GM18868 (cell line): ENCODE measurements around the gene ZNF496.
"Not testable (repeated sequence)": the region's sequence is repeated elsewhere in the genome, so short reads cannot be mapped to it uniquely, and the experiment has no call there.

Source experiments
- ATAC-seq: cut with Tn5 transposase; IDR thresholded peaks from one replicate; pipeline ENCODE4 v1.9.1; 2021; ENCODE audit warnings: mild to moderate bottlenecking, moderate library complexity; ENCODE audit not compliant: unreplicated experiment

The ZNF496 gene

DNA sequence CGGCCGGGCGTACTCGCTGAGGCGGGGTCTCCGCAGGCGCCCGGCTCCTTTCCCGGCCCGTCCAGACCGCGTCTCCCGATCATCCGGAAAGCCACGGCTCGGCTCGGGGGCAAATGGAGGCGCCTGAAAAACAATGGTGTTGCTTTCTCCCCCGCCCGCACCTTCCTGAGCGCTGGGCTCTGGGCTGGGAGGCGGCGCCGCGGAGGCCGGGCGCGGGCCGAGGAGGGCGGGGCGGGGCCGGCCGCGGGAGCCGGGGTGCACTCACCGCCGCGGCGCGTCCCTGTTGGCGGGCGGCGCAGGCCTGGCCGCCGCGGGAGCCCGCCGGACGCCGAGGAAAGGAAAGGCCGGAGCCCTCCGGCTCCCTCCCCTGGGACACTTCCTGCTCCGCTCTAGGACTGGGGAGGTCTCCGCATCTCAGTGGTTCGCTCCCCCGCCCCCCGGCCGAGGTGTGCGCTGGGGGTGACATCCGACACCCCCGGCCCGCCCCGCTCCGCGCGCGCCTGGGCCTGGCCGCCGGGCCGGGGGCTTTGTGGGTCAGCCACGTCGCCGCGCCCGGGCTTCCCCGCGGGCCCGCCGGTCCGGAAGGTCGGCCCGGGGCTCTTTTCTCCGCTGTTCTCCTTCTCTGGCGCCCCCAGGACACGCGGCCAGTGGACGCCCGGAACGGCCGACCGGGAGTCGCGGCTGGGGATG lies at the start of gene ZNF496:
ZNF496 (minus strand) TSS at position 343 of the 690 bp plus-strand sequence. CDS start 2,289 bp downstream, outside the sequence.
- peak; percentile 61 for ATAC-seq

DNA sequence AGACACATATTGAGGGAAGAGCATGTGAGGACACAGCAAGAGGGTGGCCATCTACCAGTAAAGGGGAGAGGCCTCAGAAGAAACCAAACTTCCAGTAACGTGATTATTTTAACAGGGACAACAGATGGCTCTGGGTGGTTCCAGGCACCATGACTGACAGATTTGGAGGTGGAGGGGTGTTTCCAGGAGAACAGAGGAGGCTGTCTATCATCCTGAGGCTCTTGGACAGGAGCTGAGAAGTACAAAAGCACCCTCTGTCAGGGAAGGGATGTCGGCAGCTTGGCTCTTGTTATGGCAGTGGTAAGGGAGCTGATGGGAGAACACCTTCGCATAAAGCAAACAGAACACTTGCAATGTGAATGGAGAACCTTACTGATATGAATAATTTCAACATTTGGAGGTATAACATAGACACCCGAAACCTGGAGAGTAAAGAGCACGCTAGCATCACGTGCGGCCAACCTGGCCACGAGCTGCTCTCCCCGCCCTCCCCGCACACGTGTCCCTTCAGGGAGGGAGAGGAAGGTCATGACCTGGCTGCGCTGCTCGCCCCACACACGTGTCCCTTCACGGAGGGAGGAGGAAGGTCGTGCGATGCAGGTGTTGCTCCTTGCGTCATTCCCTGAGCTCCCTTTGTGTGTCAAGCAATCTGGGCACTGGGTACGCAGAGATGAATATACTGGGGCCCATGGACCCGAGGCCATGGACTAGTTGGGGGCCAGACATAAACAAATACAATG lies 46.8 kb upstream of the ZNF496 start:
- ATAC-seq = no peak

DNA sequence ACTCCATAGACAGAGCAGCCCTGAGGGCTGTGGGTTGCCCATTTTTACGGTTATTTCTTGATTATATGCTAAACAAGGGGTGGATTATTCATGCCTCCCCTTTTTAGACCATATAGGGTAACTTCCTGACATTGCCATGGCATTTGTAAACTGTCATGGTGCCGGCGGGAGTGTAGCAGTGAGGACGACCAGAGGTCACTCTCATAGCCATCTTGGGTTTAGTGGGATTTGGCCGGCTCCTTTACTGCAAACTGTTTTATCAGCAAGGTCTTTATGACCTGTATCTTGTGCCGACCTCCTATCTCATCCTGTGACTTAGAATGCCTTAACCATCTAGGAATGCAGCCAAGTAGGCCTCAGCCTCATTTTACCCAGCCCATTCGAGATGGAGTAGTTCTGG lies 46.0 kb upstream of the ZNF496 start:
- not testable (repeated sequence) for ATAC-seq

DNA sequence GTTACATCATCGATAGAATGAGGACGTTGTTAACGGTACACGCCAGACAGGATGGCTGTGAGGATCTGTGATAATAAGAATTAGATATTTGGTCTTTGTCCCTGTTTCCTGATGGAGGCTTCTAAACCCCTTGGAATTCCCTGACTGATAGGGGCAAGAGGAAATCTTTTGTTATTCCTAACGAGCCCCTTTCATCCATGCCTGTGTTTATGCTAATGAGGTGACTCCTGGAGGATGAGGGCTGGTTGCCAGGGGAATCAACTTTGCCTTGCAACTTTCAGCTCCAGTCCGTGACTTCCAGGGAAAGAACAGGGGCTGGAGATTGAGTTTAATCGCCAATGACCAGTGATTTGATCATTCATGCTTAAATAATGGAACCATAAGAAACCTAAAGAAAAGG lies 45.0 kb upstream of the ZNF496 start:
- ATAC-seq = no peak

DNA sequence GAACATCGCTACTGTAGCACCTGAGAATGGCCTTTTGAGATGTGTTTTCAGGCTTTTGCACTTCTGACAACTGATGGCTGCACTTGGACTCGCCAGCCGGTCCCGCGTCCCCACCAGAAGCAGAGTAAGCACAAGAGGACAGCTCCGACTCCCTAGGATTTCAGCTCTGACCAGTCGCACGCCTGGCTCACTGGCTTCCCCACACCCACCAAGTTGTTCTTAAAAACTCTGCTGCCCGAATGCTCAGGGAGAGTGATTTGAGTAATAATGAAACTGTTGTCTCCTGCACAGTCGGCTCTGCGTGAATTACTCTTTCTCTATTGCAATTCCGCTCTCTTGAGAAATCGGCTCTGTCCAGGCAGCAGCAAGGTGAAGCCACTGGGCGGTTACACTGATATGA lies 44.1 kb upstream of the ZNF496 start:
- no peak for ATAC-seq

DNA sequence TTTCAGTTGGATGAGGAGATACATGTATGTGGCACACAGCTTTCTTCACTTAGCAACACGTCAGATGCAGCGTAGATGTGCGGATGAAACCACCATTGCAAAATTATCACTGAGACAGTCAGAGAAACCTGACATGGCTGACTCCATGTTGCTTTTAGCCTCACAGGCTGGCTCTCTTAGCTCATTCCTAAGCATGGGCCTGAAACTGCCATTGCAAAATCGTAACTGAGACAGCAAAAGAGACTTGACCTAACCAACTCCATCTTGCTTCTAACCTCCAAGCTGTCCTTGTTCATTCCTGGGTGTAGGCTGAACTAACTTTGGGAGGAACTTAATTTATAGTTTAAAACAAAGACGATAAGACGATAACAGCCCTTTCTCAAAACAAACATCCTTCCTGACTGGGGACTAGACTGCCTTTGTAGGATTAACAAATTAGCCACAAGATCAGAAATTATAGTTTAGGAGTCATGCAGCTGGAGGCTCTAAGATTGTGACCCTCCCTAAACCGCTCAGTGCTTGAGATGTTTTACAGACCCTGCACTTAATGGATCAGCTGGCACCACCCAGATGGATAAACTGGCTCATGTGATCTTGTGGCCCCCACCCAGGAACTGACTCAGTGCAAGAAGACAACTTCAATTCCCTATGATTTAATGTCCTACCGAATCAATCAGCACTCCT lies 43.1 kb upstream of the ZNF496 start:
- ATAC-seq = not testable (repeated sequence)

DNA sequence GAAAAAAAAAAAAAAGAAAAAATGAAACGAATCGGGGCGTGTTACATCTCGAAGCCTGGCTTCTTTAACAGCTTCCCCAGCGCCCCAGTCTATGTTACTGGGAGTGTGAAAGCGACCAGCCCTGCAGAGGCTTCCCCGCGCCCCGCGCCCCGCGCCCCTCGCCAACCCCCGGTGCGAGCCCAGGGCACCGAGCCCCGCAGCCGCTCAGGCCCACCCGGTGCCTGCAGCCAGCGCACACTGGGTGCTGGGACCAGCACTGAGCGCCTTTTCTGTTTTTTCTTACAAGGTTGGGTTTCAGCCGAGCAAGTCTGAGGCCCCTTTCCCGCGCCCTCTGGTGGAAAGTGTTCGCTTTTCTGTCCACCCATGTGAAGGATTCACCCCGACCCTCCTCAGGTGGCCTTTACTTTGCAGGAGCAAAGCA lies 42.1 kb upstream of the ZNF496 start:
- ATAC-seq = peak; percentile 74

DNA sequence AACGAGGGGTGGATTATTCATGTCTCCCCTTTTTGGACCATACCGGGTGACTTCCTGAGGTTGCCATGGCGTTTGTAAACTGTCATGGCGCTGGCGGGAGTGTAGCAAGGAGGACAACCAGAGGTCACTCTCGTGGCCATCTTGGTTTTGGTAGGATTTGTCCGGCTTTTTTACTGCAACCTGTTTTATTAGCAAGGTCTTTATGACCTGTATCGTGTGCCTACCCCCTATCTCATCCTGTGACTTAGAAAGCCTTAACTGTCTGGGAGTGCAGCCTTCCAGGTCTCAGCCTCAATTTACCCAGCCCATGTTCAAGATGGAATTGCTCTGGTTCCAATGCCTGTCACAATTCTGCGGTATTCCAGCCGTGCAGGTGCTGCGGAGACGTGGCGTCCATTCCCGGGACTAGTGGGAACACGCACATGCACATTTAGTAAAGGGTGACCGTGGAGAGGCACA lies 40.2 kb upstream of the ZNF496 start:
- no peak for ATAC-seq

DNA sequence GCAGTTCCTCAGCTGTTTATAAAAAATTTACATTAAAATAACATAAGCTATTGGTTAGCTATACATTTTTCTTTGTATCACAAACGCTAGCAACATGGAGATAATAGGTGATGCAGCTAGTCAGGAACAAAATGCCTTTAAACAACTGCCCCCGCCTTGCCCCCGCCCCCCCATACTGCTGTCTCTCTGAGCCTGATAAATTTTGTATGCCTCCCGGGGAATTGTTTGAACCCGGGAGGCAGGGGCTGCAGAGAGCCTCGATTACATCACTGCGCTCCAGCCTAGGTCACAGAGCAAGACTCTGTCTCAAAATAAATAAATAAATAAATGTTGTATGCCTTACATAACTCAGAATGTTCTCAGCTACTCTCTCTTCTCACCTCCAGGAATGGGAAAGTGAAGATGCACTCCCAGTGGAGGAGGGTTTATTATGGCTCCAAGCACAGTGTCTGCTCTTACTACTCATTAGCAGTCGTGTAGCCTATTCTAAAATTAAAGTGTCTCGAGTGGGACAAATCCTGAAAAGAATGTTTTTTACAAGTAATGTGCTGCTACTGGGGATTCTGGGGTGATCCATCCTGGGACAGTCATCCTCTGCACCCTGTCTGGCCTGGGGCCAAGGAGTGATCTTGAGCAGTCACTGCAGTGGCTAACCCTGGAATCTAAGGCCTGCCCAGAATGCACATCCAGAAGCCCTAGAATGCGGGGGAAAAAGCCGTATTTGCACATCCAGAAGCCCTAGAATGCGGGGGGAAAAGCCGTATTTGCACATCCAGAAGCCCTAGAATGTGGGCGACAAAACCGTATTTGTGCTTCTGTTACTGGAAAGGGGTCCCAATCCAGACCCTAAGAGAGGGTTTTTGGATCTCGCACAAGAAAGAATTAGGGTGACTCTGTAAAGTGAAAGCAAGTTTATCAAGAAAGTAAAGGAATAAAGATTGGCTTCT lies 39.4 kb upstream of the ZNF496 start:
- no peak for ATAC-seq

DNA sequence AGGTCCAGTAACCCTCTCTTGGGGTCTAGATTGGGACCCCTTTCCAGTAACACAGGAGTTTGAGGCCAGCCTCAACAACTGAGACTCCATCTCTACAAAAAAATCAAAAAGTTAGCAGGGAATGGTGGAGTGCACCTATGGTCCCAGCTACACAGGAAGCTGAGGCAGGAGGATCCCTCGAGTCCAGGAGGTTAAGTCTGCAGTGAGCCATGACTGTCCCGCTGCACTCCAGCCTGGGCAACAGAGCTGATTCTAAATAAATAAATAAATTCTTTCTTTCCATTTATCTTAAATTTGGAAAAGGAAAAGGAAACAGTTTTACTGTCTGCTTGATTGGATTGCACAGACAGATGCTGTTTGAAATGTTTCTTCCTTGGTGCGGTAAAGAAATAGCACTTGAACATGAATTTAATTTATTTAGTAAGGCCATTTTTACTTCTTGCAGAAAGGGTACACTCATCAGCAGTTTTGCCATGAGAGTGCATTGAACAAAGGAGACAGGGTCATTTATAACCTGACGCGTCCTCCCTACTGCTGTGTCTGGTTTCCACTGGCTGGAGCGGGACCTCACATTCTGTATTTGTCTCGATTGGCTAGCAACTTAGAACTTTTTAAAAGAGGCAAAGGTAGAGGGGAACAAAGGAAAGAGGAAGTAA lies 37.0 kb upstream of the ZNF496 start:
- no peak for ATAC-seq

DNA sequence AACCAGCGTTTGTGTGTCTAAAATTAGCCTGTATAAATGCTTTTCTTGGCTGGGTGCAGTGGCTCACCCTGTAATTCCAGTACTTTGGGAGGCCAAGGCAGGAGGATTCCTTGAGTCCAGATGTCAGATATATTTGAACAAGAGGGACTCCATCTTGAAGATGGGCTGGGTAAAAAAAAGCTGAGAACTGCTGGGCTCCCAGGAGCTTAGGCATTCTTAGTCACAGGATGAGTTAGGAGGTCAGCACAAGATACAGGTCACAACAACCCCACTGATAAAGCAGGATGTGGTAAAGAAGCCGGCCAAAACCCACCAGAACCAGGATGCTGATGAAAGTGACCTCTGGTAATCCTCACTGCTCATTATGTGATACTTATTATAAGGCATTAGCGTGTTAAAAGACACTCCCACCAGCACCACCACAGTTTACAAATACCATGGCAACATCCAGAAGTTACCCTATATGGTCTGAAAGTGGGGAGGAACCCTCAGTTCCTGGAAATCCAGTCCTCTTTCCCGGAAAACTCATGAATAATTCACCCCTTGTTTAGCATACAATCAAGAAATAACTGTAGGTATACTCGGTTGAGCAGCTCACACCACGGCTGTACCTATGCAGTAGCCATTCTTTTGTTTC lies 36.2 kb upstream of the ZNF496 start:
- no peak for ATAC-seq

DNA sequence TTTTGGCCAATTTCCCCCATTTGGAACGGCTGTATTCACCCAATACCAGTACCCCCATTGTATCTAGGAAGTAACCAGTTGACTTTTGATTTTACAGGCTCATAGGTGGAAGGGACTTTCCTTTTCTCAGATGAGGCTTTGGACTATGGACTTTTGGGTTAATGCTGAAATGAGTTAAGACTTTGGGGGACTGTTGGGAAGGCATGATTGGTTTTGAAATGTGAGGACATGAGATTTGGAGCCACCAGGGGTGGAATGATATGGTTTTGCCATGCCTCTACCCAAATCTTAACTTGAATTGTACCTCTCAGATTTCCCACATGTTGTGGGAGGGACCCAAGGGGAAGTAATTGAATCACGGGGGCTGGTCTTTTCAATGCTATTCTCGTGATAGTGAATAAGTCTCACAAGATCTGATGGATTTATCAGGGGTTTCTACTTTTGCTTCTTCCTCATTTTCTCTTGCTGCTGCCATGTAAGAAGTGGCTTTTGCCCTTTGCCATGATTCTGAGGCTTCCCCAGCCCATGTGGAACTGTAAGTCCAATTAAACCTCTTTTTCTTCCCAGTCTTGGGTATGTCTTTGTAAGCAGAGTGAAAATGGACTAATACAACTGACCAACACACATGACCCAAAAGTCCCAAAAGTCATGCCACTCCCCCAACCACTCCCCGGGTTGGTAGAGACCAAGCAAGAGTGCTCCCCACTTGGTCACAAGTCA lies 35.4 kb upstream of the ZNF496 start:
- no peak for ATAC-seq

DNA sequence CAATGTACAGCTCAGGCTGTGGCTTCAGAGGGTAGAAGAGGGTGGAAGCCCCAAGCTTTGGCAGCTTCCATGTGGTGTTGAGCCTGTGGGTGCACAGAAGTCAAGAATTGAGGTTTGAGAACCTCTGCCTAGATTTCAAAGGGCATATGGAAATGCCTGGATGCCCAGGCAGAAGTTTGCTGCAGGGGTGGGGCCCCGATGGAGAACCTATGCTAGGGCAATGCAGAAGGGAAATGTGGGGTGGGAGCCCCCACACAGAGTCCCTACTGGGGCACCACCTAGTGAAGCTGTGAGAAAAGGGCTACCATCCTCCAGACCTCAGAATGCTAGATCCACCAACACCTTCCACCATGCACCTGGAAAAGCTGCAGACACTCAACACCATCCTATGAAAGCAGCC lies 34.7 kb upstream of the ZNF496 start:
- ATAC-seq = not testable (repeated sequence)

DNA sequence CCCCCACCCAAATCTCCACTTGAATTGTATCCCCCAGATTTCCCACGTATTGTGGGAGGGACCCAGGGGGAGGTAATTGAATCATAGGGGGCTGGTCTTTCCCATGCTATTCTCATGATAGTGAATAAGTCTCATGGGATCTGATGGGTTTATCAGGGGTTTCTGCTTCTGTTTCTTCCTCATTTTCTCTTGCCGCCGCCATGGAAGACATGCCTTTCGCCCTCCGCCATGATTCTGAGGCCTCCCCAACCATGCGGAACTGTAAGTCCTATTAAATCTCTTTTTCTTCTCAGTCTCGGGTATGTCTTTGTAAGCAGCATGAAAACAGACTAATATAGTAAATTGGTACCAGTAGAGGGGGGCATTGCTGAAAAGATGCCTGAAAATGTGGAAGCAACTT lies 33.4 kb upstream of the ZNF496 start:
- ATAC-seq = no peak

DNA sequence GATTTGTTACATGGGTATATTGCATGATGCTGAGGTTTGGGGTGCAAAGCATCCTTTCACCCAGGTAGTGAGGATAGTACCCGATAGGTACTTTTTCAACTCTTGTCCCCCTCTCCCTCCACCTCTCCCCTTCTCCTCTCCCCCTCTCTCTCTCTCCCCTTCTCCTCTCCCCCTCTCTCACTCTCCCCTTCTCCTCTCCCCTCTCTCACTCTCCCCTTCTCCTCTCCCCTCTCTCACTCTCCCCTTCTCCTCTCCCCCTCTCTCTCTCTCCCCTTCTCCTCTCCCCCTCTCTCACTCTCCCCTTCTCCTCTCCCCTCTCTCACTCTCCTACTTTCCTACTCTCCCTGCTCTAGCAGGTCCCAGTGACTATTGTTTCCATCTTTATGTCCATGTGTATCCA lies 31.3 kb upstream of the ZNF496 start:
- ATAC-seq = not testable (repeated sequence)

DNA sequence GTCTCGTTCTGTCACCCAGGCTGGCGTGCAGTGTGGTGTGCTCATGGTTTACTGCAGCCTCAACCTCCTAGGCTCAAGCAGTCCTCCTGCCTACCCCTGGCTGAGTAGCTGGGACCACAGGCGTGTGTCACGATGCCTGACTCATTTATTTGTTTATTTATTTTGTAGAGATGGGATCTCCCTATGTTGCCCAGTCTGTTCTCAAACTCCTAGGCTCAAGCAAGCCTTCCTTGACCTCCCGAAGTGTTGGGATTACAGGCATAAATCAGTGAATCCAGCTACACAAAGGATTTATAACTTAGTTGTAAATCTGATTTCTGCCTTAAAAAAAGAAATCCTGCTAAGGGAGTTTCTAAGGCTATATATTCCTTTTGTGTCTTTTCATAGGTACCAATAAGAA lies 30.5 kb upstream of the ZNF496 start:
- no peak for ATAC-seq

DNA sequence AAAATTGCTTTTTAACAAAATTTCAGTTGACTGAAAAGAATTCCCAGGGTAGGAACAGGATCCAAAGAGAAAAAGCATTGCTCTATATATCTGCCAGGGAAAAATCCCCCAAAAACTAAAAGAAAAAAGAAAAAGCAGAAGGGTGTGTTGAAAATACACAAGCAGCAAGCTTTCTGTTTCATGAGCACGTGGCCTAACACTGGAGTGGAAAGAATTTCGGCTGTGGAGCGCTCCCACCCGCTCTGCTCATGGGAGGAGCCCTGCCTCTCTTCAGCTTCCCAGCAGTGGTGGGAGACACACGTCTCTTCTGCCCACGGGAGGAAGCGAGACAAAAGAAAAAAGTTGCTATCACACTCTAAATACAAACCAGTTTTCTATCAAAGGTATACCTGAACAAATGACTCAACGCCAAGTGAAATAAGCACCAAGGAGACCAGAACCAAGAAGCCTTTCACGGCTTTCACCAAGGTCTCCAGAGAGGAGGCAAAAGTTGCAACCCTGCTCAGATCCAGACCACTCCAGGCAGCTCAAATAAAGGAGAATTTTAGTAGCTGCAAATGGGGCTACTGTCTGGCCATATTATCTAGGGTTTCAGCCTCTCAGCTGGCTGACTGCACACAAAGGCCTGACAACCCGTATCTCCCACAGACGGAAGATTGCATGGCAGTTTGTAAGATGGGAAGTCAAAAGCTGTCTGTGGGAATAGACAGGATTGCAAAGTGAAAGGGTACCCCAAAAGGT lies 29.5 kb upstream of the ZNF496 start:
- ATAC-seq = no peak

DNA sequence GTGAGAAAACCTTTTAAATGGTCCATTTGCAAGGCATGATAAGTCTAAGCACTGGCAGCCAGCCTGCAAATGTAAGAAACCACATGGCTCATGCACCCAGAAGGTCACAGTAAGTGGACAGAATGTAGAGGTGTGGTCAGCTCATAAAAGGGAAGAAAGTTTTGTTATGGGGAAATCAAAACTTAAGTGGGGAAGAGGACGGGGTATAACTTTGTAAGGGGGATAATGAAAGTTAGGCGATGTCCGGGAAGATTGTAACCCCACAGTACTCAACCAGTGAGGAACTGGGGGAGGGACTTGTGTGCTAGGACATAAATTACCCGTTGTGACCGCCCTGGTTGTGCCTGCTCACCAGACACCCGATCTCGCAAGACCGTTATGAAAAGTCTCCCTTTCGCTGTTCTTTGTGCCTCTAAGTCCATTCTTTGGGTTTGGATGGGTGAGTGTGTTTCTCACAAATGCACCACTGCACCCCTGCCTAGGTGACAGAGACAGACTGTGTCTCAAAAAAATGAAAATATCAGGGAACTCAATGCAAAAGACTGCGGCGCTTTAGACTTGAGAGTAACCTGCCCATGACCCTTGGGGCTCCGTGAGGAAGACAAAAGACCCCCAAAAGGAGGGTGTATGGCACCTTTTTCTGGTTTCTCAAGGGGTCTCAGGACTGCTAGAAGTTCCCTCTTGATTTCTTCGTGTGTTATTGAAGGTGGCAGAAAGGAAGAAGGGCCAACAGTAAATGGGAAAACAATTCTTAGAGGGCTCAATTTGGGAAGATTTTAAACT lies 28.6 kb upstream of the ZNF496 start:
- no peak for ATAC-seq
